HepG2 (cell line): ENCODE measurements around the gene CBY1. TPM values are rescaled to one million over a fixed set of nuclear protein-coding genes. Genes with fewer than 3 reads are reported as not detected.

Source experiments
- CCAR2 ChIP-seq: fragments of 200-400 bp; formaldehyde crosslinking; optimal IDR thresholded peaks from 2 replicates; pipeline ENCODE3; 2018; ENCODE audit warnings: low read depth, mild to moderate bottlenecking, low read length, moderate library complexity
- ELF4 ChIP-seq: sonication (generic); formaldehyde crosslinking; IDR thresholded peaks from 2 replicates; pipeline ENCODE4 v1.5.0; 2020; ENCODE audit warnings: missing genetic modification reagents, mild to moderate bottlenecking, moderate library complexity, borderline replicate concordance
- FOXA3 ChIP-seq: IDR thresholded peaks from 2 replicates; pipeline ENCODE4 v1.6.1; 2016; ENCODE audit warnings: missing genetic modification reagents, missing compliant biosample characterization
- HDAC1 ChIP-seq: sonication (generic); formaldehyde crosslinking; IDR thresholded peaks from 2 replicates; pipeline ENCODE4 v1.5.1; 2020; ENCODE audit warnings: mild to moderate bottlenecking, missing genetic modification reagents
- HDAC2 ChIP-seq: sonication (generic); formaldehyde crosslinking; IDR thresholded peaks from 2 replicates; pipeline ENCODE4 v1.4.0; 2020; ENCODE audit warnings: missing genetic modification reagents
- HIVEP1 ChIP-seq: sonication (generic); formaldehyde crosslinking; IDR thresholded peaks from 2 replicates; pipeline ENCODE4 v1.4.0; 2020; ENCODE audit warnings: mild to moderate bottlenecking, missing genetic modification reagents
- ISL2 ChIP-seq: sonication (generic); formaldehyde crosslinking; IDR thresholded peaks from 2 replicates; pipeline ENCODE4 v1.5.0; 2020; ENCODE audit warnings: missing genetic modification reagents
- KAT8 ChIP-seq: IDR thresholded peaks from 2 replicates; pipeline ENCODE4 v1.6.1; 2016; ENCODE audit warnings: missing genetic modification reagents, missing compliant biosample characterization
- KLF16 ChIP-seq, 2 experiments: sonication (generic) in 1 of 2; formaldehyde crosslinking in 1 of 2; IDR thresholded peaks; 2 replicates each; pipeline versions ENCODE4 v1.6.1 to v1.8.0; 2016 to 2023; ENCODE audit warnings: missing genetic modification reagents in 2 of 2, missing compliant biosample characterization in 1 of 2
- NCOA2 ChIP-seq: sonication (generic); formaldehyde crosslinking; IDR thresholded peaks from 2 replicates; pipeline ENCODE4 v1.8.0; 2022; ENCODE audit warnings: inconsistent platforms
- PAWR ChIP-seq: sonication (generic); formaldehyde crosslinking; IDR thresholded peaks from 2 replicates; pipeline ENCODE4 v1.4.0; 2020; ENCODE audit warnings: missing genetic modification reagents, mild to moderate bottlenecking, borderline replicate concordance
- RAD21 ChIP-seq: fragments of 450-650 bp; formaldehyde crosslinking; IDR thresholded peaks from 2 replicates; pipeline ENCODE4 v1.5.0; 2020; ENCODE audit warnings: mild to moderate bottlenecking
- RBM22 ChIP-seq: fragments of 200-400 bp; formaldehyde crosslinking; optimal IDR thresholded peaks from 2 replicates; pipeline ENCODE3; 2017; ENCODE audit warnings: mild to moderate bottlenecking, low read length, moderate library complexity
- TFDP1 ChIP-seq: IDR thresholded peaks from 2 replicates; pipeline ENCODE4 v1.6.1; 2016; ENCODE audit warnings: missing compliant biosample characterization, missing genetic modification reagents, borderline replicate concordance
- ZBTB1 ChIP-seq: sonication (generic); formaldehyde crosslinking; IDR thresholded peaks from 2 replicates; pipeline ENCODE4 v1.4.0; 2020; ENCODE audit warnings: missing genetic modification reagents, borderline replicate concordance
- ZNF121 ChIP-seq: sonication (generic); formaldehyde crosslinking; IDR thresholded peaks from 2 replicates; pipeline ENCODE4 v1.5.0; 2020; ENCODE audit warnings: mild to moderate bottlenecking, missing genetic modification reagents
- ZNF746 ChIP-seq: sonication (generic); formaldehyde crosslinking; IDR thresholded peaks from 2 replicates; pipeline ENCODE4 v1.8.0; 2022; ENCODE audit warnings: mild to moderate bottlenecking, missing genetic modification reagents
- ZNF841 ChIP-seq: sonication (generic); formaldehyde crosslinking; IDR thresholded peaks from 2 replicates; pipeline ENCODE4 v1.8.1; 2023; ENCODE audit warnings: missing genetic modification reagents, borderline replicate concordance
- polyA plus RNA-seq, 8 experiments: library from polyadenylated mRNA; depleted of rRNA in 3 of 8; stranded (reverse) in 7 of 8; unstranded in 1 of 8; fragments of >200 nt; fragmentation: Illumina TruSeq in 4 of 8; extraction: Trizol in 4 of 8; gene quantifications; 2 replicates each; pipeline versions ENCODE4 v1.2.1 to v1.2.3, GENCODE V29; 2011 to 2016; ENCODE audit warnings: low read depth in 4 of 8, missing spikeins in 1 of 8, mixed read lengths in 1 of 8; ENCODE audit not compliant: insufficient read depth in 1 of 8
- total RNA-seq, 5 experiments: library from RNA; depleted of rRNA; stranded (reverse); fragments of >200 nt; fragmentation: Illumina TruSeq; extraction: Trizol; gene quantifications; 2 replicates each; pipeline ENCODE4 v1.2.3, GENCODE V29; 2016; ENCODE audit warnings: low read depth in 1 of 5
- TF ChIP-seq, protein P1 (sequence below): sonication (generic); formaldehyde crosslinking; IDR thresholded peaks from 2 replicates; pipeline ENCODE4 v1.5.1; 2020; ENCODE audit warnings: mild to moderate bottlenecking, missing genetic modification reagents
- TF ChIP-seq, protein P2 (sequence below): sonication (generic); formaldehyde crosslinking; IDR thresholded peaks from 2 replicates; pipeline ENCODE4 v1.4.0; 2020; ENCODE audit warnings: missing genetic modification reagents

The CBY1 gene
- total and polyA plus RNA-seq, 2 of the 13 experiments (the other 11 are each of a cell fraction or from before 2014, with no cell fraction given): 19.7 to 20.3 TPM

DNA sequence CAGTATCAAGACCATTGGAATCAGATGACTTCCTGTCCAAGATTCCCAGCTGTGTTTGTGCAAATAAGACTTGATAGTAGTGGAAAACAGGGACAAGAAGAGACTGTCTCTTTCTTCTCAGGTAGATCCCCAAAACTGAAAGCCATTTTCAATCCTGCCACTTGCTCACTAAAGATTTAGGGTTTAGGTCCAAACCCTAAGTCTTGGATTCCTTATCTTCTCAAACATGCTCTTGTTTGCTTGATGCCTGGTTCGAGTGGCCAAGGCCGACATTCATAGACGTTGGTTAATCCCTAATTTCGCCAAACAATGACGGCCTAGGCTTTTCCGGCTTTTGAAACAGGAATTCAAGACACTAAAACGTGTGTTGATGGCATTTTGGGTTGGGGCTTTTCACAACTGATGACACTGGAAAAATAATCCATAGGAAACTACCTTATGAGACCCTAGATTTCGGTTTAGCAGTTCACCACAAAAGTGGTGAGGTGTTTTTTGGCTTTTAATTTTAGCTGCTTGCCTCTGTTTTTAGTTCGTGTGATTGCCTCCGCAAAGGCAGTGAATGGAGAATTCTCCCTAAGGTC is 48.3 kb downstream of the CBY1 start (continued):
- TF ChIP-seq KLF16 (CRISPR knock-in tag; IDR thresholded peaks at IDR 0.05) (no peak), HDAC2 (CRISPR knock-in tag) (no peak), RBM22 (no peak), KAT8 (CRISPR knock-in tag) (0 out of 2 replicates have a peak, but pooled peaks have one; percentile 15), FOXA3 (CRISPR knock-in tag) (0 out of 2 replicates have a peak, but pooled peaks have one; percentile 4), ELF4 (CRISPR knock-in tag) (peak; percentile 66; the same call in 1 of the 2 replicates), HIVEP1 (CRISPR knock-in tag) (no peak), ZNF841 (CRISPR knock-in tag) (no peak), NCOA2 (no peak), CCAR2 (no peak), ISL2 (CRISPR knock-in tag) (no peak), TFDP1 (CRISPR knock-in tag) (no peak), ZBTB1 (CRISPR knock-in tag) (no peak), RAD21 (CRISPR knock-in tag) (no peak), HDAC1 (no peak), ZNF746 (no peak), PAWR (no peak), ZNF121 (CRISPR knock-in tag) (no peak)
- TF ChIP-seq, protein P1, sequence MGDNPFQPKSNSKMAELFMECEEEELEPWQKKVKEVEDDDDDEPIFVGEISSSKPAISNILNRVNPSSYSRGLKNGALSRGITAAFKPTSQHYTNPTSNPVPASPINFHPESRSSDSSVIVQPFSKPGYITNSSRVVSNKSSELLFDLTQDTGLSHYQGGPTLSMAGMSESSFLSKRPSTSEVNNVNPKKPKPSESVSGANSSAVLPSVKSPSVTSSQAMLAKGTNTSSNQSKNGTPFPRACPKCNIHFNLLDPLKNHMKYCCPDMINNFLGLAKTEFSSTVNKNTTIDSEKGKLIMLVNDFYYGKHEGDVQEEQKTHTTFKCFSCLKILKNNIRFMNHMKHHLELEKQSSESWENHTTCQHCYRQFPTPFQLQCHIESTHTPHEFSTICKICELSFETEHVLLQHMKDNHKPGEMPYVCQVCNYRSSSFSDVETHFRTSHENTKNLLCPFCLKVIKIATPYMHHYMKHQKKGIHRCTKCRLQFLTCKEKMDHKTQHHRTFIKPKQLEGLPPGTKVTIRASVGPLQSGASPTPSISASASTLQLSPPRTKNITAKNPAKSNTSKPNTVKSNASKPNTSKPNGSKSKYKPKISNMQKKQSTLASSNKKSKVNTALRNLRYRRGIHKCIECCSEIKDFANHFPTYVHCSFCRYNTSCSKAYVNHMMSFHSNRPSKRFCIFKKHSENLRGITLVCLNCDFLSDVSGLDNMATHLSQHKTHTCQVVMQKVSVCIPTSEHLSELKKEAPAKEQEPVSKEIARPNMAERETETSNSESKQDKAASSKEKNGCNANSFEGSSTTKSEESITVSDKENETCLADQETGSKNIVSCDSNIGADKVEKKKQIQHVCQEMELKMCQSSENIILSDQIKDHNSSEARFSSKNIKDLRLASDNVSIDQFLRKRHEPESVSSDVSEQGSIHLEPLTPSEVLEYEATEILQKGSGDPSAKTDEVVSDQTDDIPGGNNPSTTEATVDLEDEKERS (CRISPR knock-in tag): no peak
- TF ChIP-seq, protein P2, sequence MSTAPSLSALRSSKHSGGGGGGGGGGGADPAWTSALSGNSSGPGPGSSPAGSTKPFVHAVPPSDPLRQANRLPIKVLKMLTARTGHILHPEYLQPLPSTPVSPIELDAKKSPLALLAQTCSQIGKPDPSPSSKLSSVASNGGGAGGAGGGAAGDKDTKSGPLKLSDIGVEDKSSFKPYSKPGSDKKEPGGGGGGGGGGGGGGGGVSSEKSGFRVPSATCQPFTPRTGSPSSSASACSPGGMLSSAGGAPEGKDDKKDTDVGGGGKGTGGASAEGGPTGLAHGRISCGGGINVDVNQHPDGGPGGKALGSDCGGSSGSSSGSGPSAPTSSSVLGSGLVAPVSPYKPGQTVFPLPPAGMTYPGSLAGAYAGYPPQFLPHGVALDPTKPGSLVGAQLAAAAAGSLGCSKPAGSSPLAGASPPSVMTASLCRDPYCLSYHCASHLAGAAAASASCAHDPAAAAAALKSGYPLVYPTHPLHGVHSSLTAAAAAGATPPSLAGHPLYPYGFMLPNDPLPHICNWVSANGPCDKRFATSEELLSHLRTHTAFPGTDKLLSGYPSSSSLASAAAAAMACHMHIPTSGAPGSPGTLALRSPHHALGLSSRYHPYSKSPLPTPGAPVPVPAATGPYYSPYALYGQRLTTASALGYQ: no peak
